ENCODE data around the gene SUDS3.

SUDS3 gene

DNA sequence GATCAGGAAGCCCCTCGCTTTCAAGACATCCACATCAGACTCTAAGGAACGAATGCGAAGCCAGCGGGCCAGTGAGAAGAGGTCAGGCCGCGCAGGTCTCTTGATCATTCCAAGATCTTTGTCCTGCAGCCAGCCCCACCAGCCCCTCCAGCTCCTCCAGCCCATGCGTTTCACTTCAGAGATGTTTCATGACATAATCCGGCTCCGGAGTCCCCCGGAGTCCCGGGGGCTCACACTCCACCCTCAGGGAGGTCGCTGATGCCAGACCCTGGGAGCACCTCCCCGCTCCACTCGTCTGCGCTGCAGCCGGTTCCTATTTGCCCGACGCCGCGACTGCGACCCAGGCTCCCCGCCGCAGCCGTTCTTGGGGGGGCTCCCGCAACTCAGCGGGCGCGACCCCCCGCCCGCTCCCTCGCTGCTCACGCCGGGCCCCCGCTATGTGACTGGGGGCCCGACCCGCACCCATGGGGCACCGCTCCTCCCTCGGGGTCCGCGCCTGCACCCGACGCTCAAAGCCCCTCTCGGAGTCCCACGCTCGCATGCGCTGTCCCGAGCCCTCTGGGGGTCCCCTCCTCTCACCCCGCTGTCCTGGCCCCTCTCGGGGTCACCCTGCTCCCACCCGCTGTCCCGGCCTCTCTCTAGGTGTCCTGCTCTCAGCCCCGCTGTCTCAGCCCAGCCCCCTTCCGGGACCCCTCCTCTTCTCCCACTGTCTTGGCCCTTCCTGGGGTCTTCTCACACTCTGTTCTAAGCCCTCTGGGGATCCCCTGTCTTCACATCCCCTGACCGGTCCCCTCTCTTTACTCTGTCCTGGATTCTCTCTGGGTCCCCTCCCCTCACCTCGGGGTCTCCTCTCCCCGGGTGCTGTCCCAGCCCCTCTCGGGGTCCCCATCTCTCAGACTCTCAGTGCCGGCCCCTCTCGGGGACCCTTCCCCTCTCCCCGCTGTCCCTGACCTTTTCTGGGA lies 4.8 kb upstream of the SUDS3 start:
- Mint-ChIP-seq H3K36me3 (ENCODE audit: low read depth) (no peaks in the 10 kb centered on the region), H3K27me3 (ENCODE audit: low read depth) (peaks cover 35% of the 10 kb centered on the region), H3K9me3 (no peaks in the 10 kb centered on the region), H3K4me3 (peak overlapping the region; percentile 88 to 98 (median 98)), H3K27ac (no peak overlapping the region), H3K4me1 (peaks cover 40% of the 10 kb centered on the region)
- TF ChIP-seq, protein P1, sequence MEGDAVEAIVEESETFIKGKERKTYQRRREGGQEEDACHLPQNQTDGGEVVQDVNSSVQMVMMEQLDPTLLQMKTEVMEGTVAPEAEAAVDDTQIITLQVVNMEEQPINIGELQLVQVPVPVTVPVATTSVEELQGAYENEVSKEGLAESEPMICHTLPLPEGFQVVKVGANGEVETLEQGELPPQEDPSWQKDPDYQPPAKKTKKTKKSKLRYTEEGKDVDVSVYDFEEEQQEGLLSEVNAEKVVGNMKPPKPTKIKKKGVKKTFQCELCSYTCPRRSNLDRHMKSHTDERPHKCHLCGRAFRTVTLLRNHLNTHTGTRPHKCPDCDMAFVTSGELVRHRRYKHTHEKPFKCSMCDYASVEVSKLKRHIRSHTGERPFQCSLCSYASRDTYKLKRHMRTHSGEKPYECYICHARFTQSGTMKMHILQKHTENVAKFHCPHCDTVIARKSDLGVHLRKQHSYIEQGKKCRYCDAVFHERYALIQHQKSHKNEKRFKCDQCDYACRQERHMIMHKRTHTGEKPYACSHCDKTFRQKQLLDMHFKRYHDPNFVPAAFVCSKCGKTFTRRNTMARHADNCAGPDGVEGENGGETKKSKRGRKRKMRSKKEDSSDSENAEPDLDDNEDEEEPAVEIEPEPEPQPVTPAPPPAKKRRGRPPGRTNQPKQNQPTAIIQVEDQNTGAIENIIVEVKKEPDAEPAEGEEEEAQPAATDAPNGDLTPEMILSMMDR (IDR thresholded peaks at IDR 0.05; ENCODE audit: unreplicated experiment in 3 of 3) = no peak

DNA sequence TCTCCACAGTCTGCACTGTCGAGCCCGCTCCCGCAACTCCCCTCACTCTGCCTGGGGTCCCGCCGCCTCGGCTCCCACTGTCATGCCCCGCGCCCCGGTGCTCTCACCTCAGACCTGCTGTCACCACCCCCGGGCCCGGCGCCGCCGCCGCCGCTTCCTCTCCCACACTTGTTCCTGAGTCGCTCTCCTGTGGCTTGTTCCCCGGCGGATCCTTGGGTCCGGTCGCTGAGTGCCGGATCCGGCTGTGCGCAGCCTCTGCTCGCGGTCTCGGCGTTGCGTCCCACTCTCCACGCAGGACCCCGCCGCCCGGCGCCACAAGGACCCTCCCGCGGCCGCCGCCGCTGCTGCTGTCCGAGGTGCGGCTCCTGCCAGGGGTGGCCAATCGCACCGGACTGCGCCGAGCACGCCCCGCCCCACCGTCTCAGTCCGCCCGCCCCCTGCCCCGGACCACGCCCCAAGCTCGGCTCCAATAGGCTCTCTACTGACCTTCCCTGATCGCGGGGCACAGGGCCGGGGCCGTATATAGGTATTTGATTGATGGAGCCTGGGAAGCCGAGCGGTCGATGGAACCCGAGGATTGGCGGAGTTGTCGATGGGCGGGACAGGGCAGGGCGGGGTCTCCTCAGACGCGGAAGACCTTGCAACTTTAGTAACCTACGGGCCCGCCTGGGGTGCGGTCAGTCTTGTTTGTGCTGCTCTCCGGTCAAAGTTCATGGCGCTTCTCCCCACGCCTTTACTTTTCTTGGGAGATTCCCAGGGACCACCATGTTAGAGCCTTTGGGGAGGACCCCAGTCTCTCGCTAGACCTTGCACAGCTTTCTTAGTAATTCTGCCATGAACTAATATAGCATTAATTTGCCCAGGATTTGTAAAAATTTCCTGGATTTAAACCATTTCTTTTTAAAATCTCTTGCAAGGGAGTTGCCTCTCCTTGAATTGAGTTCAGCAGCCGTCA lies 3.5 kb upstream of the SUDS3 start, which contains the start of gene TAOK3:
Gene TAOK3 (minus strand): TSS at position 367 of the 955 bp plus-strand sequence. CDS start 117,340 bp downstream, outside the sequence.
- H3K27me3 Mint-ChIP-seq (ENCODE audit: low read depth) = peaks cover 35% of the 10 kb centered on the region
- H3K4me3 Mint-ChIP-seq = peak within 1 kb of the TSS; percentile 88 to 98 (median 98)
- H3K9me3 Mint-ChIP-seq = no peaks in the 10 kb centered on the region
- H3K36me3 Mint-ChIP-seq (ENCODE audit: low read depth) = no peaks in the 10 kb centered on the region
- H3K4me1 Mint-ChIP-seq = peaks cover 46% of the 10 kb centered on the region
- H3K27ac Mint-ChIP-seq = peak within 1 kb of the TSS; percentile 90 to 97 (median 93)
- TF ChIP-seq, protein P1 (IDR thresholded peaks at IDR 0.05; ENCODE audit: unreplicated experiment in 3 of 3) = no peak

DNA sequence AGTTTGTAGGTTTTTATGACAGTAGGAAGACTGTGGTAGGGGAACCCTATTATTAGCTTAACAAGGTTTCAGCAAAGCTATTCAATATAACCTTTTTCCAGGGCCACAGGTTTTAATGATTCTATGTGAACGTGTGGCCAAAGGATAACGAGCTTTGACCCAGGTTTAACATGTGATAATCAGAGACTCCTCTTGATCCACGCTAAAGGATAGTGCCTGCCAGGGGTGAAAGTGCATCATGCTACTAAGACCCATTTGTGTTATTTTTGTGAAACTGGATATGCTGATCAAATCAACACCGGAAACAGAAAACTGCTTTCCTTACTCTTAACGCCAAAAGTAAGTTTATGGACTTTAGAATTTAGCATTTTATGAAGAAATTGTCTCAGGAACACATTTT lies 2.7 kb upstream of the SUDS3 start:
- Mint-ChIP-seq H3K4me1 (peaks cover 50% of the 10 kb centered on the region), H3K36me3 (ENCODE audit: low read depth) (no peaks in the 10 kb centered on the region), H3K27ac (peak overlapping the region; percentile 90 to 97 (median 93)), H3K4me3 (peak overlapping the region; percentile 88 to 98 (median 98)), H3K27me3 (ENCODE audit: low read depth) (peaks cover 35% of the 10 kb centered on the region), H3K9me3 (no peaks in the 10 kb centered on the region)
- TF ChIP-seq, protein P1 (IDR thresholded peaks at IDR 0.05; ENCODE audit: unreplicated experiment in 3 of 3) = no peak

DNA sequence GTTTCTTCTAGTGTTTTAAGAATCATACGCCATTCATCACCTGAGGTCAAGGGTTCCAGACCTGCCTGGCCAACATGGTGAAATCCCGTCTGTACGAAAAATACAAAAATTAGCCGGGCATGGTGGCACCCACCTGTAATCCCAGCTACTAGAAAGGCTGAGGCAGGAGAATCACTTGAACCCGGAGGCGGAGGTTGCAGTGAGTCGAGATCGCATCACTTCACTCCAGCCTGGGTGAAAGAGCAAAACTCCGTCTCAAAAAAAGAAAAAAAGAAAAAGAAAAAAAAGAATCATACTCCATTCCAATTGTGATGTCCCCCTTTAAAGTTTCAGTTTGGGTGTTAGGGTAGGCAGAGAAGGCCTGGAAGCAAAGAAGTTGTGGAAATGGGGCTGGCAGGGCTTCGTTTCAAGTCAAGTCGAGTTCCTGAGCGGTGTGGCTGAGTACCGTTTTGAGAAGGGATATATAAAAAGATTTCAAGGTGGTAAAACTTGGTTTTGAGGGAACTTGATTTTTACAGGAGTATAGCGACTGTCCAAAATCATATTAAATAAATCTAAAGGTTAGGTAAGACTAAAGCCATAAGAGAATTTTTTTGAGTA lies 2.1 kb upstream of the SUDS3 start:
- H3K4me3 Mint-ChIP-seq = peak overlapping the region; percentile 88 to 98 (median 98)
- peaks cover 50% of the 10 kb centered on the region for H3K4me1 Mint-ChIP-seq
- TF ChIP-seq, protein P1 (IDR thresholded peaks at IDR 0.05; ENCODE audit: unreplicated experiment in 3 of 3) = no peak
- H3K9me3 Mint-ChIP-seq = no peaks in the 10 kb centered on the region
- peak overlapping the region in 2 of 3 experiments; percentile 99 to 100 for H3K27ac Mint-ChIP-seq
- H3K36me3 Mint-ChIP-seq (ENCODE audit: low read depth) = no peaks in the 10 kb centered on the region
- H3K27me3 Mint-ChIP-seq (ENCODE audit: low read depth) = peaks cover 33% of the 10 kb centered on the region

DNA sequence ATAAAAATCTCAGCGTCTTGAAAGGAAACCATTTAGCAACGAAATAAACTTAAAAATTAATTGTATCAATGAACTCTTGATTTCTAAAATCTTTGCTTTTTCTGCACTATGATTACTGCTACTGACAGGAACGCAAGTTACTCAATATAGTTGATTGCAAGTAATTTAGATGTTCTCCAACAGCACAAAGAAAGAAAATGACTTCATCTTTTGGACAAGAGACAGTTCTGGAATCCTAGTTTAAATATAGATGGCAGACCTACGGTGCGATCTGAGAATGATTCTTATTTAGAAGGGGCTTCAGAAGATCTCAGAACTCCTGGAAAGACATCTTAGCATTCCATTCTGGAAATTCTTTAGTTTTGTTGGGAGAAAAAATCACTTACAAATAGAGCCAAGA lies 1.4 kb upstream of the SUDS3 start:
- H3K27ac Mint-ChIP-seq = peak overlapping the region; percentile 98 to 100 (median 99)
- TF ChIP-seq, protein P1 (IDR thresholded peaks at IDR 0.05; ENCODE audit: unreplicated experiment in 3 of 3) = no peak
- peaks cover 28% of the 10 kb centered on the region for H3K27me3 Mint-ChIP-seq (ENCODE audit: low read depth)
- H3K36me3 Mint-ChIP-seq (ENCODE audit: low read depth) = peaks cover 2% of the 10 kb centered on the region
- H3K9me3 Mint-ChIP-seq = no peaks in the 10 kb centered on the region
- H3K4me1 Mint-ChIP-seq = peaks cover 50% of the 10 kb centered on the region
- H3K4me3 Mint-ChIP-seq = peak overlapping the region; percentile 88 to 98 (median 98)

Measured in nephron (organoid).